ENCODE results near the gene RPGR.

DNA sequence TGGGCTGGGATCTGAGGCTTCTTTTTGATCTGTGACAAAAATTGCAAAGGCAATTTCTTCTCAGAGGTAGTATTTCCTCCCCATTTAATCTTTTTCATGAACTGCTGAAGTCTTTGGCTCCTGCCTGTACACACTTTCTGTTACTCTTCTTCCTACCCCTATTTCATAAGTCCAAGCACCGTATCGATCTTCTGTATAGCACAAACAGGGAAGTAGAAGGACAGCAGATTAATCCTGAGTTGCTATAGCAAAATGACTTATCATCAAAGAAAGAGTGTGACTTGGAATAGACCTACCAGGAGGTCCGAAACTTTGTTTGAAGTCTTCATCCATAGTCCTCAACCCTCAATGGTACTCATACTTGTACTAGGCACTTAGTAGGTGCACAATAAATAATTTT is 47.1 kb upstream of the RPGR start:
- TF ChIP-seq EZH2 (IDR thresholded peaks at IDR 0.05; ENCODE audit: low read length) (no peak), CTCF (optimal IDR thresholded peaks at IDR 0.05 in 1 of 3, IDR thresholded peaks at IDR 0.05 in 1 of 3, conservative IDR thresholded peaks at IDR 0.05 in 1 of 3; ENCODE audit: extremely low read depth in 1 of 3, insufficient read depth in 2 of 3, low read length in 3 of 3) (no peak)

All from keratinocyte (primary cell).